CD4-positive, alpha-beta memory T cell (primary cell): ENCODE measurements around the gene ATP6V1G2. TPM values are rescaled to one million over a fixed set of nuclear protein-coding genes. Genes with fewer than 3 reads are reported as not detected.

ENCODE experiments used
- CTCF ChIA-PET: fragments of 350-600 bp; sonication (Branson Sonifier 250); formaldehyde crosslinking; loops from one replicate; lab custom pipeline; 2021; ENCODE audit warnings: inconsistent platforms; ENCODE audit not compliant: partially characterized antibody; lab: Charles Lee
- POLR2A ChIA-PET: fragments of 350-600 bp; sonication (Branson Sonifier 250); formaldehyde crosslinking; loops from one replicate; lab custom pipeline; 2021; ENCODE audit not compliant: partially characterized antibody; lab: Charles Lee
- DNase-seq, 5 donors: peaks; one replicate each; pipeline versions ENCODE4 v3.0.0 to v3.0.0-alpha.2; 2020 to 2022; ENCODE audit warnings: mixed read lengths in 1 of 5
- H3K27ac ChIP-seq: one replicate; pipeline ENCODE4 v1.7.0; 2013; ENCODE audit warnings: low read depth, low read length
- H3K27me3 ChIP-seq: 2 replicates; pipeline ENCODE4 v1.7.0; 2013; ENCODE audit warnings: mild to moderate bottlenecking, low read length, moderate library complexity; ENCODE audit not compliant: insufficient read depth
- H3K36me3 ChIP-seq: 2 replicates; pipeline ENCODE4 v1.7.0; 2013; ENCODE audit warnings: mild to moderate bottlenecking, low read length, moderate library complexity; ENCODE audit not compliant: insufficient read depth
- H3K4me1 ChIP-seq: 2 replicates; pipeline ENCODE4 v1.7.0; 2013; ENCODE audit warnings: mild to moderate bottlenecking, low read length, moderate library complexity; ENCODE audit not compliant: insufficient read depth
- H3K4me3 ChIP-seq, 2 donors: one replicate each; pipeline ENCODE4 v1.7.0; 2013; ENCODE audit warnings: low read length in 2 of 2, mild to moderate bottlenecking in 1 of 2
- H3K9me3 ChIP-seq, 2 donors: one replicate each; pipeline ENCODE4 v1.7.0; 2013; ENCODE audit warnings: low read length in 2 of 2, control low read depth in 1 of 2; ENCODE audit not compliant: control insufficient read depth in 1 of 2
- H3K27ac Mint-ChIP-seq, 7 donors: one replicate each; pipeline ENCODE4 v1.8.0; 2020 to 2021; ENCODE audit warnings: mixed read lengths in 7 of 7, mild to moderate bottlenecking in 6 of 7, inconsistent platforms in 3 of 7, moderate library complexity in 3 of 7
- H3K27me3 Mint-ChIP-seq, 2 donors: one replicate each; pipeline ENCODE4 v1.8.0; 2020 to 2021; ENCODE audit warnings: mixed read lengths in 2 of 2
- H3K36me3 Mint-ChIP-seq, 2 donors: one replicate each; pipeline ENCODE4 v1.8.0; 2020 to 2021; ENCODE audit warnings: mixed read lengths in 2 of 2, inconsistent platforms in 1 of 2, mild to moderate bottlenecking in 1 of 2
- H3K4me1 Mint-ChIP-seq, 4 donors: one replicate each; pipeline ENCODE4 v1.8.0; 2020 to 2021; ENCODE audit warnings: mixed read lengths in 4 of 4, mild to moderate bottlenecking in 1 of 4
- H3K4me3 Mint-ChIP-seq, 8 donors: one replicate each; pipeline ENCODE4 v1.8.0; 2020 to 2021; ENCODE audit warnings: mixed read lengths in 8 of 8, mild to moderate bottlenecking in 7 of 8, moderate library complexity in 6 of 8, inconsistent platforms in 3 of 8
- H3K9me3 Mint-ChIP-seq, 8 donors: one replicate each; pipeline ENCODE4 v1.8.0; 2020 to 2021; ENCODE audit warnings: mixed read lengths in 8 of 8, mild to moderate bottlenecking in 5 of 8, inconsistent platforms in 3 of 8, moderate library complexity in 1 of 8
- intact Hi-C: fragments of 100-400 bp; cut with micrococcal nuclease; formaldehyde crosslinking; loops from one replicate; pipeline ENCODE4 v1.15.1; 2023
- polyA plus RNA-seq, 2 donors: library from polyadenylated mRNA; unstranded; fragments of 300-500 nt; fragmentation: Illumina TruSeq; gene quantifications; one replicate each; pipeline ENCODE4 v1.2.3, GENCODE V29; 2021
- total RNA-seq, 2 experiments: library from RNA; stranded (reverse); gene quantifications; one replicate each; pipeline ENCODE4 v1.2.3, GENCODE V29; 2021

Gene ATP6V1G2
- total and polyA plus RNA-seq, 4 experiments from 2014 or later: 0.84 to 7.2 (median 3.5) TPM

GRCh38 chr6:31580807-31581433 is 34.5 kb upstream of the ATP6V1G2 start:
- H3K27me3 Mint-ChIP-seq: no peaks in the 10 kb centered on the region
- H3K36me3 Mint-ChIP-seq: peaks cover 55 to 56% of the 10 kb centered on the region in 2 donors
- Histone ChIP-seq H3K27me3 (no peaks in the 10 kb centered on the region), H3K27ac (peak overlapping the region; percentile 92), H3K4me1 (peaks cover 71% of the 10 kb centered on the region), H3K4me3 (peak overlapping the region; percentile 89 to 95), H3K36me3 (peaks cover 12% of the 10 kb centered on the region), H3K9me3 (no peaks in the 10 kb centered on the region)
- peak overlapping the region; percentile 95 to 100 (median 99) for H3K4me3 Mint-ChIP-seq
- ChIA-PET POLR2A (interaction anchor here (0.7 to 52.5 kb wide), 21 partner anchors 2 to 1636 kb away, joined by 3 to 3597 read pairs (median 5); partner anchors contain the start of genes ABHD16A, ATP6V1G2, BAG6 and C6orf47), CTCF (interaction anchor here (1.5 to 19.7 kb wide), 6 partner anchors 12 to 87 kb away, joined by 3 to 962 read pairs (median 35); partner anchors contain the start of genes ATP6V1G2, DDX39B, LST1 and NCR3)
- no peaks in the 10 kb centered on the region for H3K9me3 Mint-ChIP-seq
- H3K4me1 Mint-ChIP-seq: peaks cover 32 to 95% (median 53%) of the 10 kb centered on the region in 4 donors
- peak; percentile 83 to 89 (median 85) for DNase-seq
- H3K27ac Mint-ChIP-seq: peak overlapping the region; percentile 96 to 100 (median 99)
- intact Hi-C loops: loop anchor here (1.0 to 5.0 kb wide), 6 partner anchors 9 to 89 kb away; partner anchors contain the start of genes BAG6, LTA and NFKBIL1

- Histone ChIP-seq H3K27me3 (no peaks in the 10 kb centered on the region), H3K4me3 (peak overlapping the region; percentile 89 to 95), H3K4me1 (peaks cover 67% of the 10 kb centered on the region), H3K27ac (peak overlapping the region; percentile 92), H3K36me3 (peaks cover 12% of the 10 kb centered on the region), H3K9me3 (no peaks in the 10 kb centered on the region)
- peaks cover 29 to 95% (median 50%) of the 10 kb centered on the region in 4 donors for H3K4me1 Mint-ChIP-seq
- H3K36me3 Mint-ChIP-seq: peaks cover 56 to 61% of the 10 kb centered on the region in 2 donors
- no peaks in the 10 kb centered on the region for H3K27me3 Mint-ChIP-seq
- ChIA-PET POLR2A (interaction anchor here (0.8 to 52.5 kb wide), 15 partner anchors 2 to 252 kb away, joined by 3 to 3597 read pairs (median 5); partner anchors contain the start of genes ABHD16A, ATP6V1G2, BAG6 and C6orf47), CTCF (interaction anchor here (1.5 to 19.7 kb wide), 6 partner anchors 11 to 86 kb away, joined by 3 to 962 read pairs (median 35); partner anchors contain the start of genes ATP6V1G2, DDX39B, LST1 and NCR3)
- peak overlapping the region; percentile 95 to 100 (median 99) for H3K4me3 Mint-ChIP-seq
- intact Hi-C loops: loop anchor here (1.0 to 5.0 kb wide), 4 partner anchors 8 to 88 kb away; partner anchors contain the start of genes BAG6, LTA and NFKBIL1
- H3K27ac Mint-ChIP-seq: peak overlapping the region; percentile 96 to 100 (median 99)
- H3K9me3 Mint-ChIP-seq: no peaks in the 10 kb centered on the region
- DNase-seq: no peak
Observed at GRCh38 chr6:31580438-31580740, 34.0 kb upstream of the ATP6V1G2 start.

GRCh38 chr6:31579546-31580437 is 33.4 kb upstream of the ATP6V1G2 start:
- Mint-ChIP-seq H3K4me3 (peak overlapping the region; percentile 95 to 100 (median 99)), H3K9me3 (no peaks in the 10 kb centered on the region), H3K36me3 (peaks cover 56 to 63% of the 10 kb centered on the region in 2 donors), H3K4me1 (peaks cover 33 to 95% (median 52%) of the 10 kb centered on the region in 4 donors), H3K27me3 (no peaks in the 10 kb centered on the region), H3K27ac (peak overlapping the region; percentile 96 to 100 (median 99))
- CTCF ChIA-PET: interaction anchor here (1.5 to 19.7 kb wide), 6 partner anchors 11 to 86 kb away, joined by 3 to 962 read pairs (median 35); partner anchors contain the start of genes ATP6V1G2, DDX39B, LST1 and NCR3
- POLR2A ChIA-PET: interaction anchor here (0.8 to 52.5 kb wide), 14 partner anchors 3 to 392 kb away, joined by 3 to 3597 read pairs (median 4); partner anchors contain the start of genes ABHD16A, ATP6V1G2, BAG6 and C6orf47
- H3K27me3 ChIP-seq: no peaks in the 10 kb centered on the region
- peaks cover 67% of the 10 kb centered on the region for H3K4me1 ChIP-seq
- peak overlapping the region; percentile 89 to 95 for H3K4me3 ChIP-seq
- intact Hi-C loops: loop anchor here (1.0 to 5.0 kb wide), 4 partner anchors 7 to 87 kb away; partner anchors contain the start of genes BAG6, LTA and NFKBIL1
- H3K36me3 ChIP-seq: peaks cover 12% of the 10 kb centered on the region
- H3K27ac ChIP-seq: peak overlapping the region; percentile 92
- DNase-seq: peak in 1 of 5 donors; percentile 53
- H3K9me3 ChIP-seq: no peaks in the 10 kb centered on the region

- H3K4me3 Mint-ChIP-seq: peak overlapping the region; percentile 95 to 100 (median 99)
- ChIA-PET CTCF (interaction anchor here (7.6 to 19.7 kb wide), 3 partner anchors 10 to 24 kb away, joined by 53 to 962 read pairs (median 595); partner anchors contain the start of genes ATP6V1G2, LST1, NCR3 and NFKBIL1), POLR2A (interaction anchor here (1.0 to 52.5 kb wide), 6 partner anchors 3 to 393 kb away, joined by 3 to 3597 read pairs (median 24); partner anchors contain the start of genes ATP6V1G2, DDX39B, DXO and LST1)
- Histone ChIP-seq H3K36me3 (peaks cover 12% of the 10 kb centered on the region), H3K27ac (peak overlapping the region; percentile 92), H3K4me1 (peaks cover 67% of the 10 kb centered on the region), H3K4me3 (peak overlapping the region in 1 of 2 donors; percentile 95), H3K9me3 (no peaks in the 10 kb centered on the region), H3K27me3 (no peaks in the 10 kb centered on the region)
- intact Hi-C loops: no loop called here
- DNase-seq: no peak
- peak overlapping the region; percentile 88 to 100 (median 99) for H3K27ac Mint-ChIP-seq
- peaks cover 37 to 95% (median 55%) of the 10 kb centered on the region in 4 donors for H3K4me1 Mint-ChIP-seq
- H3K27me3 Mint-ChIP-seq: no peaks in the 10 kb centered on the region
- H3K36me3 Mint-ChIP-seq: peaks cover 56 to 66% of the 10 kb centered on the region in 2 donors
- no peaks in the 10 kb centered on the region for H3K9me3 Mint-ChIP-seq
Observed at GRCh38 chr6:31579119-31579505, 32.7 kb upstream of the ATP6V1G2 start.

- Histone ChIP-seq H3K27ac (peak overlapping the region; percentile 92), H3K4me3 (peak overlapping the region in 1 of 2 donors; percentile 26), H3K4me1 (peaks cover 67% of the 10 kb centered on the region), H3K36me3 (peaks cover 12% of the 10 kb centered on the region), H3K9me3 (no peaks in the 10 kb centered on the region), H3K27me3 (no peaks in the 10 kb centered on the region)
- Mint-ChIP-seq H3K27ac (peak overlapping the region; percentile 88 to 100 (median 99)), H3K27me3 (no peaks in the 10 kb centered on the region), H3K36me3 (peaks cover 56 to 67% of the 10 kb centered on the region in 2 donors), H3K9me3 (no peaks in the 10 kb centered on the region), H3K4me1 (peaks cover 40 to 96% (median 58%) of the 10 kb centered on the region in 4 donors), H3K4me3 (peak overlapping the region; percentile 95 to 100 (median 99))
- ChIA-PET POLR2A (interaction anchor here (0.7 to 52.5 kb wide), 7 partner anchors 4 to 393 kb away, joined by 3 to 3597 read pairs (median 5); partner anchors contain the start of genes ATP6V1G2, DDX39B, DXO and HSPA1B), CTCF (interaction anchor here (7.6 to 19.7 kb wide), 3 partner anchors 9 to 23 kb away, joined by 53 to 962 read pairs (median 595); partner anchors contain the start of genes ATP6V1G2, LST1, NCR3 and NFKBIL1)
- intact Hi-C loops: no loop called here
- DNase-seq: no peak
Observed at GRCh38 chr6:31578184-31579118, 32.0 kb upstream of the ATP6V1G2 start.
